Thymus (tissue), 11 donors: Measurements from ENCODE around the gene ABCC2. TPM values are rescaled to one million over a fixed set of nuclear protein-coding genes. Genes with fewer than 3 reads are reported as not detected.
"Not testable (repeated sequence)": the region's sequence is repeated elsewhere in the genome, so short reads cannot be mapped to it uniquely, and the experiment has no call there.

Experiments used
- DNase-seq, 9 donors: peaks; one replicate each; pipeline ENCODE4 v3.0.0-alpha.2; 2013; ENCODE audit warnings: low spot score in 9 of 9, low read depth in 6 of 9, missing footprints in 1 of 9
- H3K27ac ChIP-seq, 2 donors: one replicate each; pipeline ENCODE4 v1.5.1; 2013; ENCODE audit warnings: control low read depth in 1 of 2, low read depth in 1 of 2, low read length in 1 of 2, mild to moderate bottlenecking in 1 of 2, moderate library complexity in 1 of 2
- H3K27me3 ChIP-seq, 2 donors: one replicate each; pipeline ENCODE4 v1.5.1; 2013; ENCODE audit warnings: low read length in 1 of 2; ENCODE audit not compliant: control insufficient read depth in 2 of 2, insufficient read depth in 1 of 2
- H3K36me3 ChIP-seq, 2 donors: one replicate each; pipeline ENCODE4 v1.5.1; 2013; ENCODE audit warnings: low read length in 1 of 2, mild to moderate bottlenecking in 1 of 2, moderate library complexity in 1 of 2; ENCODE audit not compliant: control insufficient read depth in 2 of 2, insufficient read depth in 2 of 2
- H3K4me1 ChIP-seq, 2 donors: one replicate each; pipeline ENCODE4 v1.5.1; 2013; ENCODE audit warnings: low read length in 2 of 2; ENCODE audit not compliant: control insufficient read depth in 2 of 2, insufficient read depth in 2 of 2
- H3K4me3 ChIP-seq, 2 donors: one replicate each; pipeline ENCODE4 v1.5.1; 2013; ENCODE audit warnings: low read length in 2 of 2, control low read depth in 1 of 2, mild to moderate bottlenecking in 1 of 2
- H3K9me3 ChIP-seq, 2 donors: one replicate each; pipeline ENCODE4 v1.5.1; 2013; ENCODE audit warnings: low read length in 1 of 2, mild to moderate bottlenecking in 1 of 2; ENCODE audit not compliant: control insufficient read depth in 2 of 2, insufficient read depth in 1 of 2
- WGBS: extraction: QIAGEN DNeasy Blood & Tissue Kit; methylation state at CpG from one replicate; pipeline ENCODE4 v1.1.7; 2013; 5-methylcytosine and 5-hydroxymethylcytosine counted together
- polyA plus RNA-seq: library from polyadenylated mRNA; stranded (reverse); fragments of 200-250 nt; gene quantifications from one replicate; pipeline ENCODE4 v1.2.3, GENCODE V29; 2013
- total RNA-seq: library from RNA; stranded (reverse); fragments of 120-200 nt; gene quantifications from one replicate; pipeline ENCODE4 v1.2.4, GENCODE V29; 2013
- donor health status: healthy.

Gene ABCC2
- total and polyA plus RNA-seq, 2 donors = 1.1 to 1.9 TPM

GRCh38 chr10:99851825-99852224 lies 69.4 kb downstream of the ABCC2 start:
- no peaks in the 10 kb centered on the region for H3K36me3 ChIP-seq
- no peaks in the 10 kb centered on the region for H3K4me1 ChIP-seq
- H3K27me3 ChIP-seq = no peaks in the 10 kb centered on the region
- no peak for DNase-seq
- no peak overlapping the region for H3K4me3 ChIP-seq
- no peaks in the 10 kb centered on the region for H3K9me3 ChIP-seq
- H3K27ac ChIP-seq = no peak overlapping the region
- WGBS = over 99% methylated on average over 3 of the region's 3 CpGs

GRCh38 chr10:99852481-99853213 lies 70.2 kb downstream of the ABCC2 start:
- Histone ChIP-seq H3K9me3 (no peaks in the 10 kb centered on the region), H3K27me3 (no peaks in the 10 kb centered on the region), H3K4me3 (no peak overlapping the region), H3K27ac (no peak overlapping the region), H3K4me1 (no peaks in the 10 kb centered on the region), H3K36me3 (no peaks in the 10 kb centered on the region)
- no peak for DNase-seq
- 62% methylated on average over 3 of the region's 3 CpGs for WGBS

DNA sequence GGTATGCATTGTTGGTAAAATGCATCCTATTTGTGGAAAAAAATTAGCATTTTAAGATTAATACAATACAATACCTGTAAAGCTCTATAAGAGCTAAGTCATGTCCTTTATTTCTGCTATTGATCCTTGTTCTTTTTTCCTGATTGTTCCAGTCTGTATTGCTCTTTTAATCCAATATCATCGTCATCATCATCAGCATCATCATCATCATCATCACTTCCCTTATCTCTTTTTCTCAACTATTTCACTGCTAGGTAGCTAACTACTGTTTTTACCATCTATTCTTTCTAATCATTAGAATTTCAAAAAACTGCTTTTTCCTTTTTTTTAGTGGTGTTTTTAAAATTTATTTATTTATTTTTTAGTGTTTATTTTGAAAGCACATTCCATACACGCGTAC lies 71.2 kb downstream of the ABCC2 start:
- Histone ChIP-seq H3K36me3 (no peaks in the 10 kb centered on the region), H3K4me3 (no peak overlapping the region), H3K9me3 (no peaks in the 10 kb centered on the region), H3K27ac (no peak overlapping the region), H3K4me1 (no peaks in the 10 kb centered on the region), H3K27me3 (no peaks in the 10 kb centered on the region)
- WGBS = 97% methylated on average over 3 of the region's 3 CpGs
- no peak for DNase-seq

DNA sequence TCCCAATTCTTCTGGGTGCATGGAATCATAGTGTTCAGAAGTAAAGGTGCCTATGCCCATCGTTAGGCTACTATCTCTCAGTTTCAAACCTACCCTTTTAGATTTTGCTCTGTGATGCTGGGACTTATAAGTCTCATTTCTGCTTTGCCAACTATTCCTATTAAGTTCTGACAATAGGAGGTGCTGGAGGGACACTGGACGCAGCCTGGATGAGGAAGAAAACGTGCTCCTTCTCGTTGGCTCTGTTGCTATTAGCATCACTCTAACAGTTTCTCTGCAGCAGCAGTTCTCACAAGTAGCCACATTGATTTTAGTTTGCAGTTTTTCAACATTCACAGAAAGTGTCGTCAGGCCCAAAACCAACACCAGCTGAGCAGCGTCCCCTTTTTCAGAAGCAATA lies 72.4 kb downstream of the ABCC2 start:
- no peaks in the 10 kb centered on the region for H3K4me1 ChIP-seq
- WGBS = 92% methylated on average over 6 of the region's 6 CpGs
- no peak for DNase-seq
- no peaks in the 10 kb centered on the region for H3K36me3 ChIP-seq
- no peak overlapping the region for H3K4me3 ChIP-seq
- no peaks in the 10 kb centered on the region for H3K27me3 ChIP-seq
- no peaks in the 10 kb centered on the region for H3K9me3 ChIP-seq
- no peak overlapping the region for H3K27ac ChIP-seq

GRCh38 chr10:99855479-99856071 lies 73.1 kb downstream of the ABCC2 start:
- Histone ChIP-seq H3K4me3 (no peak overlapping the region), H3K27me3 (peaks cover 0 to 3% of the 10 kb centered on the region in 2 donors), H3K27ac (no peak overlapping the region), H3K9me3 (no peaks in the 10 kb centered on the region), H3K4me1 (no peaks in the 10 kb centered on the region), H3K36me3 (no peaks in the 10 kb centered on the region)
- DNase-seq = no peak
- 97% methylated on average over 8 of the region's 8 CpGs for WGBS

GRCh38 chr10:99858849-99859248 lies 76.4 kb downstream of the ABCC2 start:
- no peak overlapping the region for H3K4me3 ChIP-seq
- H3K27ac ChIP-seq = no peak overlapping the region
- H3K36me3 ChIP-seq = no peaks in the 10 kb centered on the region
- H3K9me3 ChIP-seq = no peaks in the 10 kb centered on the region
- DNase-seq = no peak
- H3K27me3 ChIP-seq = peaks cover 0 to 3% of the 10 kb centered on the region in 2 donors
- WGBS = 95% methylated on average over 8 of the region's 8 CpGs
- H3K4me1 ChIP-seq = no peaks in the 10 kb centered on the region

- 27% methylated on average over 5 of the region's 5 CpGs for WGBS
- Histone ChIP-seq H3K27ac (no peak overlapping the region), H3K36me3 (no peaks in the 10 kb centered on the region), H3K4me3 (no peak overlapping the region), H3K9me3 (no peaks in the 10 kb centered on the region), H3K4me1 (no peaks in the 10 kb centered on the region), H3K27me3 (peaks cover 0 to 3% of the 10 kb centered on the region in 2 donors)
- peak in 2 of 9 donors; percentile 42 to 50 for DNase-seq
Observed at GRCh38 chr10:99859585-99859984, 77.1 kb downstream of the ABCC2 start.

DNA sequence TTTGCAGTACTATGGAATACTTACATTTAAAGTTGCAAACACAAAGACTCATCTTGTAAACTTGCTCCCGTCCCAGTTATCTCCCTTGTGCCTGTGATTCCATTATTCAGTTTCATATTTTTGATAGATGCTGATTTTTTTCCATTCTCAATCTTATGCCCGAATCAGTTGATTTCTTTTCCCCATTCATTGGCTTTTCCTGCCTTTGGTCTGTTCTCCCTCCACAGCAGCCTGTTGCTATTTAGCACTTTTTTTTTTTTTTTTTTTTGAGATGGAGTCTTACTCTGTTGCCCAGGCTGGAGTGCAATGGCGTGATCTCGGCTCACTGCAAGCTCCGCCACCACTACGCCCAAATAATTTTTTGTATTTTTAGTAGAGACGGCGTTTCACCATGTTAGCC lies 78.0 kb downstream of the ABCC2 start:
- DNase-seq = no peak
- Histone ChIP-seq H3K9me3 (no peaks in the 10 kb centered on the region), H3K4me3 (no peak overlapping the region), H3K27ac (no peak overlapping the region), H3K36me3 (no peaks in the 10 kb centered on the region), H3K27me3 (peaks cover 0 to 3% of the 10 kb centered on the region in 2 donors), H3K4me1 (no peaks in the 10 kb centered on the region)
- 99% methylated on average over 8 of the region's 8 CpGs for WGBS

GRCh38 chr10:99863535-99864240 lies 81.2 kb downstream of the ABCC2 start:
- H3K36me3 ChIP-seq, DNase-seq, H3K27me3 ChIP-seq, H3K4me3 ChIP-seq, H3K27ac ChIP-seq, H3K4me1 ChIP-seq, H3K9me3 ChIP-seq: not testable (repeated sequence)
- WGBS = 61% methylated on average over 9 of the region's 9 CpGs
